ENCODE results near the gene IL1RAPL1. TPM values are rescaled to one million over a fixed set of nuclear protein-coding genes. Genes with fewer than 3 reads are reported as not detected.

The IL1RAPL1 gene
- total RNA-seq, 1 donor from 2014 or later, result not detected

- Mint-ChIP-seq H3K27ac (no peak overlapping the region), H3K9me3 (no peaks in the 10 kb centered on the region), H3K4me1 (no peaks in the 10 kb centered on the region), H3K36me3 (ENCODE audit: low read depth) (no peaks in the 10 kb centered on the region), H3K27me3 (no peaks in the 10 kb centered on the region), H3K4me3 (no peak overlapping the region)
- DNase-seq, result no peak
- intact Hi-C loops (cut with micrococcal nuclease), result no loop called here
These were observed 1254.5 kb downstream of the IL1RAPL1 start for GRCh38 chrX:29841750-29842149.

GRCh38 chrX:29842552-29842951 lies 1255.3 kb downstream of the IL1RAPL1 start:
- intact Hi-C loops (cut with micrococcal nuclease), result no loop called here
- Mint-ChIP-seq H3K36me3 (ENCODE audit: low read depth) (no peaks in the 10 kb centered on the region), H3K4me3 (no peak overlapping the region), H3K4me1 (no peaks in the 10 kb centered on the region), H3K27me3 (no peaks in the 10 kb centered on the region), H3K9me3 (no peaks in the 10 kb centered on the region), H3K27ac (no peak overlapping the region)
- DNase-seq, result no peak

GRCh38 chrX:29851857-29852605 lies 1264.8 kb downstream of the IL1RAPL1 start:
- Mint-ChIP-seq H3K27ac (no peak overlapping the region), H3K36me3 (ENCODE audit: low read depth) (no peaks in the 10 kb centered on the region), H3K9me3 (no peaks in the 10 kb centered on the region), H3K4me1 (no peaks in the 10 kb centered on the region), H3K4me3 (no peak overlapping the region), H3K27me3 (no peaks in the 10 kb centered on the region)
- no peak for DNase-seq
- intact Hi-C loops (cut with micrococcal nuclease), result no loop called here

GRCh38 chrX:29852767-29853166 lies 1265.5 kb downstream of the IL1RAPL1 start:
- intact Hi-C loops (cut with micrococcal nuclease), result no loop called here
- Mint-ChIP-seq H3K9me3 (no peaks in the 10 kb centered on the region), H3K27ac (no peak overlapping the region), H3K27me3 (no peaks in the 10 kb centered on the region), H3K36me3 (ENCODE audit: low read depth) (no peaks in the 10 kb centered on the region), H3K4me1 (no peaks in the 10 kb centered on the region), H3K4me3 (no peak overlapping the region)
- DNase-seq, result no peak

GRCh38 chrX:29858714-29859113 lies 1271.5 kb downstream of the IL1RAPL1 start:
- intact Hi-C loops (cut with micrococcal nuclease), result no loop called here
- Mint-ChIP-seq H3K27me3 (no peaks in the 10 kb centered on the region), H3K4me1 (no peaks in the 10 kb centered on the region), H3K27ac (no peak overlapping the region), H3K9me3 (no peaks in the 10 kb centered on the region), H3K4me3 (no peak overlapping the region), H3K36me3 (ENCODE audit: low read depth) (no peaks in the 10 kb centered on the region)
- no peak for DNase-seq

GRCh38 chrX:29862126-29862677 lies 1275.0 kb downstream of the IL1RAPL1 start:
- H3K9me3 Mint-ChIP-seq, result no peaks in the 10 kb centered on the region
- H3K27ac Mint-ChIP-seq, result no peak overlapping the region
- H3K27me3 Mint-ChIP-seq, result no peaks in the 10 kb centered on the region
- no peaks in the 10 kb centered on the region for H3K4me1 Mint-ChIP-seq
- DNase-seq, result no peak
- H3K36me3 Mint-ChIP-seq (ENCODE audit: low read depth), result no peaks in the 10 kb centered on the region
- no peak overlapping the region for H3K4me3 Mint-ChIP-seq
- intact Hi-C loops (cut with micrococcal nuclease), result no loop called here

GRCh38 chrX:29867971-29868370 lies 1280.7 kb downstream of the IL1RAPL1 start:
- intact Hi-C loops (cut with micrococcal nuclease), result no loop called here
- H3K4me1 Mint-ChIP-seq, result no peaks in the 10 kb centered on the region
- H3K36me3 Mint-ChIP-seq (ENCODE audit: low read depth), result no peaks in the 10 kb centered on the region
- H3K9me3 Mint-ChIP-seq, result no peaks in the 10 kb centered on the region
- H3K4me3 Mint-ChIP-seq, result no peak overlapping the region
- no peak for DNase-seq
- no peak overlapping the region for H3K27ac Mint-ChIP-seq
- no peaks in the 10 kb centered on the region for H3K27me3 Mint-ChIP-seq

GRCh38 chrX:29869837-29870236 lies 1282.6 kb downstream of the IL1RAPL1 start:
- DNase-seq, result no peak
- Mint-ChIP-seq H3K27ac (no peak overlapping the region), H3K9me3 (no peaks in the 10 kb centered on the region), H3K4me3 (no peak overlapping the region), H3K36me3 (ENCODE audit: low read depth) (no peaks in the 10 kb centered on the region), H3K27me3 (no peaks in the 10 kb centered on the region), H3K4me1 (no peaks in the 10 kb centered on the region)
- intact Hi-C loops (cut with micrococcal nuclease), result no loop called here

GRCh38 chrX:29870608-29871007 lies 1283.4 kb downstream of the IL1RAPL1 start:
- H3K27ac Mint-ChIP-seq, result no peak overlapping the region
- no peaks in the 10 kb centered on the region for H3K9me3 Mint-ChIP-seq
- DNase-seq, result no peak
- intact Hi-C loops (cut with micrococcal nuclease), result no loop called here
- no peaks in the 10 kb centered on the region for H3K4me1 Mint-ChIP-seq
- no peaks in the 10 kb centered on the region for H3K36me3 Mint-ChIP-seq (ENCODE audit: low read depth)
- no peak overlapping the region for H3K4me3 Mint-ChIP-seq
- no peaks in the 10 kb centered on the region for H3K27me3 Mint-ChIP-seq

- H3K4me1 Mint-ChIP-seq, result no peaks in the 10 kb centered on the region
- no peaks in the 10 kb centered on the region for H3K9me3 Mint-ChIP-seq
- no peak overlapping the region for H3K27ac Mint-ChIP-seq
- no peaks in the 10 kb centered on the region for H3K27me3 Mint-ChIP-seq
- no peak for DNase-seq
- no peaks in the 10 kb centered on the region for H3K36me3 Mint-ChIP-seq (ENCODE audit: low read depth)
- intact Hi-C loops (cut with micrococcal nuclease), result no loop called here
- no peak overlapping the region for H3K4me3 Mint-ChIP-seq
These were observed 1285.6 kb downstream of the IL1RAPL1 start for GRCh38 chrX:29872831-29873230.

GRCh38 chrX:29876733-29877132 lies 1289.5 kb downstream of the IL1RAPL1 start:
- H3K27me3 Mint-ChIP-seq, result no peaks in the 10 kb centered on the region
- DNase-seq, result no peak
- H3K27ac Mint-ChIP-seq, result no peak overlapping the region
- no peaks in the 10 kb centered on the region for H3K36me3 Mint-ChIP-seq (ENCODE audit: low read depth)
- H3K9me3 Mint-ChIP-seq, result no peaks in the 10 kb centered on the region
- no peak overlapping the region for H3K4me3 Mint-ChIP-seq
- no peaks in the 10 kb centered on the region for H3K4me1 Mint-ChIP-seq
- intact Hi-C loops (cut with micrococcal nuclease), result no loop called here

- H3K4me3 Mint-ChIP-seq, result no peak overlapping the region
- no peaks in the 10 kb centered on the region for H3K9me3 Mint-ChIP-seq
- no peak for DNase-seq
- intact Hi-C loops (cut with micrococcal nuclease), result no loop called here
- H3K36me3 Mint-ChIP-seq (ENCODE audit: low read depth), result no peaks in the 10 kb centered on the region
- H3K4me1 Mint-ChIP-seq, result no peaks in the 10 kb centered on the region
- H3K27ac Mint-ChIP-seq, result no peak overlapping the region
- no peaks in the 10 kb centered on the region for H3K27me3 Mint-ChIP-seq
These were observed 1293.7 kb downstream of the IL1RAPL1 start for GRCh38 chrX:29880977-29881376.

- H3K27me3 Mint-ChIP-seq, result no peaks in the 10 kb centered on the region
- H3K9me3 Mint-ChIP-seq, result no peaks in the 10 kb centered on the region
- no peak for DNase-seq
- H3K4me1 Mint-ChIP-seq, result no peaks in the 10 kb centered on the region
- H3K4me3 Mint-ChIP-seq, result no peak overlapping the region
- H3K27ac Mint-ChIP-seq, result no peak overlapping the region
- intact Hi-C loops (cut with micrococcal nuclease), result no loop called here
- H3K36me3 Mint-ChIP-seq (ENCODE audit: low read depth), result no peaks in the 10 kb centered on the region
These were observed 1302.8 kb downstream of the IL1RAPL1 start for GRCh38 chrX:29890004-29890403.

GRCh38 chrX:29890646-29891200 lies 1303.5 kb downstream of the IL1RAPL1 start:
- H3K27me3 Mint-ChIP-seq, result no peaks in the 10 kb centered on the region
- intact Hi-C loops (cut with micrococcal nuclease), result no loop called here
- no peaks in the 10 kb centered on the region for H3K36me3 Mint-ChIP-seq (ENCODE audit: low read depth)
- H3K4me1 Mint-ChIP-seq, result no peaks in the 10 kb centered on the region
- H3K27ac Mint-ChIP-seq, result no peak overlapping the region
- no peak overlapping the region for H3K4me3 Mint-ChIP-seq
- H3K9me3 Mint-ChIP-seq, result no peaks in the 10 kb centered on the region
- DNase-seq, result no peak
